GM10266 (cell line): Measurements from ENCODE around the gene CNIH3.
"Not testable (repeated sequence)": the region's sequence is repeated elsewhere in the genome, so short reads cannot be mapped to it uniquely, and the experiment has no call there.

ENCODE experiments used
- DNase-seq: peaks from one replicate; pipeline ENCODE4 v3.0.0; 2012; ENCODE audit errors: extremely low spot score
- CTCF ChIP-seq: IDR thresholded peaks from 2 replicates; pipeline ENCODE4 v1.5.1; 2012; ENCODE audit warnings: mild to moderate bottlenecking, low read depth; ENCODE audit not compliant: control insufficient read depth, insufficient read depth; ENCODE audit errors: missing control alignments

Gene CNIH3

GRCh38 chr1:224704107-224704735, 88.1 kb downstream of the CNIH3 start:
- no peak for TF ChIP-seq CTCF
- no peak for DNase-seq

- no peak for TF ChIP-seq CTCF
- DNase-seq, result no peak
These were observed 89.5 kb downstream of the CNIH3 start for GRCh38 chr1:224705578-224705977.

- no peak for TF ChIP-seq CTCF
- DNase-seq, result peak; percentile 24
These were observed 92.0 kb downstream of the CNIH3 start for GRCh38 chr1:224707843-224708725.

- TF ChIP-seq CTCF, result no peak
- DNase-seq, result no peak
These were observed 94.1 kb downstream of the CNIH3 start for GRCh38 chr1:224710196-224710595.

- DNase-seq, result not testable (repeated sequence)
These were observed 95.2 kb downstream of the CNIH3 start for GRCh38 chr1:224711231-224711756.

GRCh38 chr1:224711876-224712275, 95.8 kb downstream of the CNIH3 start:
- no peak for DNase-seq
- TF ChIP-seq CTCF, result no peak

GRCh38 chr1:224713228-224713627, 97.1 kb downstream of the CNIH3 start:
- no peak for TF ChIP-seq CTCF
- no peak for DNase-seq
